HCT116 (cell line): ENCODE data around the gene FHOD3. TPM values are rescaled to one million over a fixed set of nuclear protein-coding genes. Genes with fewer than 3 reads are reported as not detected.

ENCODE experiments used
- ATAC-seq: fragments of 200-7000 bp; cut with Tn5 transposase; 2 replicates; pipeline ENCODE4 v1.9.1; 2020; ENCODE audit warnings: mild to moderate bottlenecking, moderate library complexity
- BruUV-seq: library from RNA; stranded (reverse); fragments of 400-500 nt; replicated peaks from 2 replicates; lab custom pipeline; 2021; lab: Mats Ljungman, UMichigan
- CTCF ChIA-PET: fragments of 300-600 bp; sonication (Branson Sonifier 250); formaldehyde crosslinking; loops from one replicate; lab custom pipeline; 2021; ENCODE audit warnings: antibody characterized with exemption; lab: Charles Lee
- POLR2A ChIA-PET: fragments of 300-600, 350-600 bp; sonication (Branson Sonifier 250); formaldehyde crosslinking; loops from one replicate; lab custom pipeline; 2021; ENCODE audit warnings: antibody characterized with exemption; lab: Charles Lee
- RAD21 ChIA-PET, 2 experiments: fragments of 300-600 bp; sonication (Branson Sonifier 250); formaldehyde crosslinking; loops; one replicate each; lab custom pipeline; 2023; ENCODE audit warnings: low total read pairs in 2 of 2; ENCODE audit not compliant: uncharacterized antibody in 2 of 2, unreplicated experiment in 2 of 2, low non-redundant PET in 1 of 2; lab: Charles Lee
- DNase-seq: peaks from one replicate; pipeline ENCODE4 v3.0.0-alpha.2; 2010; ENCODE audit warnings: low read depth, low spot score
- H2AFZ ChIP-seq: fragments of 200-600 bp; shearing (Covaris generic), sonication (generic); 2 replicates; pipeline ENCODE4 v1.6.1; 2017; ENCODE audit warnings: low read depth, mixed run types, mixed read lengths, antibody characterized with exemption, low read length; ENCODE audit not compliant: poor library complexity, severe bottlenecking
- H3K27ac ChIP-seq: 2 replicates; pipeline ENCODE4 v1.5.1; 2012; ENCODE audit warnings: low read depth, low read length
- H3K27me3 ChIP-seq: fragments of 200-600 bp; sonication (generic); 2 replicates; pipeline ENCODE4 v1.6.1; 2016; ENCODE audit warnings: mixed run types, low read length, mixed read lengths; ENCODE audit not compliant: insufficient read depth
- H3K36me3 ChIP-seq, 2 experiments: fragments of 200-500 bp in 1 of 2; fragments of 200-600 bp in 1 of 2; sonication (Bioruptor generic) in 1 of 2; sonication (generic) in 1 of 2; 2 replicates each; pipeline versions ENCODE4 v1.5.1 to v1.6.1; 2014 to 2016; ENCODE audit warnings: low read length in 2 of 2, inconsistent platforms in 1 of 2, mixed read lengths in 1 of 2, mixed run types in 1 of 2; ENCODE audit not compliant: insufficient read depth in 2 of 2, control insufficient read depth in 1 of 2
- H3K4me1 ChIP-seq, 2 experiments: fragments of 200-600 bp in 1 of 2; sonication (generic) in 1 of 2; 2 replicates each; pipeline versions ENCODE4 v1.5.1 to v1.6.1; 2012 to 2017; ENCODE audit warnings: low read length in 2 of 2, inconsistent platforms in 1 of 2, mild to moderate bottlenecking in 1 of 2, mixed read lengths in 1 of 2, mixed run types in 1 of 2, moderate library complexity in 1 of 2; ENCODE audit not compliant: insufficient read depth in 2 of 2, control insufficient read depth in 1 of 2
- H3K4me2 ChIP-seq: fragments of 200-600 bp; sonication (generic); 2 replicates; pipeline ENCODE4 v1.6.1; 2017; ENCODE audit warnings: mixed run types, low read length, mixed read lengths
- H3K4me3 ChIP-seq, 2 experiments: fragments of 200-600 bp in 1 of 2; sonication (generic) in 1 of 2; replicated peaks in 1 of 2; 2 replicates each; pipeline ENCODE4 v1.5.1; 2011 to 2016; ENCODE audit warnings: low read length in 2 of 2, control low read depth in 1 of 2, low read depth in 1 of 2, mild to moderate bottlenecking in 1 of 2, mixed read lengths in 1 of 2, mixed run types in 1 of 2
- H3K79me2 ChIP-seq: fragments of 200-600 bp; sonication (generic); 2 replicates; pipeline ENCODE4 v1.6.1; 2017; ENCODE audit warnings: mild to moderate bottlenecking, mixed run types, low read length, moderate library complexity, mixed read lengths; ENCODE audit not compliant: insufficient read depth
- H3K9ac ChIP-seq: fragments of 200-600 bp; sonication (generic); 2 replicates; pipeline ENCODE4 v1.6.1; 2016; ENCODE audit warnings: low read length, mixed read lengths
- H3K9me2 ChIP-seq: fragments of 200-600 bp; sonication (generic), shearing (Covaris generic); 2 replicates; pipeline ENCODE4 v1.6.1; 2017; ENCODE audit warnings: mixed run types, mild to moderate bottlenecking, moderate library complexity; ENCODE audit not compliant: insufficient read depth
- H3K9me3 ChIP-seq, 2 experiments: fragments of 200-500 bp in 1 of 2; fragments of 200-600 bp in 1 of 2; sonication (Bioruptor generic) in 1 of 2; sonication (generic) in 1 of 2; 2 replicates each; pipeline ENCODE4 v1.6.1; 2014 to 2017; ENCODE audit warnings: low read length in 2 of 2, mixed read lengths in 2 of 2, inconsistent platforms in 1 of 2, low read depth in 1 of 2, mild to moderate bottlenecking in 1 of 2, mixed run types in 1 of 2, moderate library complexity in 1 of 2; ENCODE audit not compliant: control insufficient read depth in 1 of 2, insufficient read depth in 1 of 2
- H4K20me1 ChIP-seq: fragments of 200-600 bp; sonication (generic), shearing (Covaris generic); 2 replicates; pipeline ENCODE4 v1.6.1; 2017; ENCODE audit warnings: mixed run types, mild to moderate bottlenecking, moderate library complexity; ENCODE audit not compliant: insufficient read depth
- CBX3 ChIP-seq: IDR thresholded peaks from 2 replicates; pipeline ENCODE4 v1.6.1; 2012; ENCODE audit warnings: low read depth
- CEBPB ChIP-seq: IDR thresholded peaks from 2 replicates; pipeline ENCODE4 v1.6.1; 2012; ENCODE audit warnings: low read depth
- EZH2 ChIP-seq: fragments of 200-600 bp; sonication (generic); IDR thresholded peaks from 2 replicates; pipeline ENCODE4 v1.6.1; 2017; ENCODE audit warnings: antibody characterized with exemption, mixed run types
- POLR2A ChIP-seq: IDR thresholded peaks from 2 replicates; pipeline ENCODE4 v1.7.0; 2011; ENCODE audit warnings: borderline replicate concordance; ENCODE audit not compliant: insufficient read depth, insufficient read length; ENCODE audit errors: extremely low read depth
- POLR2AphosphoS5 ChIP-seq: IDR thresholded peaks from 2 replicates; pipeline ENCODE4 v1.6.1; 2011; ENCODE audit warnings: mild to moderate bottlenecking, low read depth, low read length, moderate library complexity
- SP1 ChIP-seq: IDR thresholded peaks from 2 replicates; pipeline ENCODE4 v1.6.1; 2012; ENCODE audit warnings: low read depth
- SRF ChIP-seq: IDR thresholded peaks from 2 replicates; pipeline ENCODE4 v1.6.1; 2012; ENCODE audit warnings: low read depth
- ZFX ChIP-seq: fragments of 450-650 bp; IDR thresholded peaks from 2 replicates; pipeline ENCODE4 v1.6.1; 2017
- intact Hi-C: fragments of 100-400 bp; cut with micrococcal nuclease; formaldehyde crosslinking; loops from 2 replicates; pipeline ENCODE4 v1.10.0; 2022
- total RNA-seq: library from RNA; stranded (reverse); gene quantifications from one replicate; pipeline ENCODE4 v1.2.1, GENCODE V29; 2021; ENCODE audit not compliant: unreplicated experiment
- TF ChIP-seq, protein P1 (sequence below): IDR thresholded peaks from 2 replicates; pipeline ENCODE4 v1.6.1; 2012; ENCODE audit warnings: low read depth
- TF ChIP-seq, protein P2 (sequence below), 3 experiments: fragments of 200-600 bp in 1 of 3; sonication (generic) in 1 of 3; IDR thresholded peaks in 2 of 3; conservative IDR thresholded peaks in 1 of 3; 2 replicates each; pipeline ENCODE4 v1.5.1; 2012 to 2017; ENCODE audit warnings: low read depth in 2 of 3, low read length in 2 of 3, antibody characterized with exemption in 1 of 3, borderline replicate concordance in 1 of 3, control low read depth in 1 of 3, mild to moderate bottlenecking in 1 of 3, mixed read lengths in 1 of 3, mixed run types in 1 of 3, moderate library complexity in 1 of 3; ENCODE audit not compliant: insufficient read depth in 1 of 3
- TF ChIP-seq, protein P3 (sequence below): IDR thresholded peaks from 2 replicates; pipeline ENCODE4 v1.6.1; 2012

FHOD3 gene
- total RNA-seq, 1 experiment from 2014 or later, result 4.0 TPM

DNA sequence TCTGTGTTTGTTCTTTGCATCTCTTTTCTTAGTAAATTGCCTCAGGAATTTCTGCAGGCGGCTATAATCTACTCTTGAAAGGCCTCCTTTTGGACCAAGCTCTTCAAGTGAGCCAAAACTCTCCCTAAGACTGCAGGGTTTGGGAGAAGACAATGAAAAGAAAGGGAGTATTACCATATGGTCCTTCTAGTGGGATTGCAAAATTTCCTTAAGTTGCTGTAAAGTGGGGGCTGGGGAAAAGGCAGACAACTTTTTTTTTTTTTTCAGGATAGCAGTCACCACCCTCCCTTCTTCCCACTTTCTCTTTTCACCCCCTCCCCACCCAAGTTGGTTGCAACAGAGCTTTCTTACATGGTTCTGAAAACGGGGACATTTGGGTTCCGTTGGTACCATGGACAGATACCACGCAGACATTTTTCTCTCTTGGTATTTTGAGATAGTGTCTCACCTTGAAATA lies 183.7 kb downstream of the FHOD3 start:
- TF ChIP-seq, protein P1, sequence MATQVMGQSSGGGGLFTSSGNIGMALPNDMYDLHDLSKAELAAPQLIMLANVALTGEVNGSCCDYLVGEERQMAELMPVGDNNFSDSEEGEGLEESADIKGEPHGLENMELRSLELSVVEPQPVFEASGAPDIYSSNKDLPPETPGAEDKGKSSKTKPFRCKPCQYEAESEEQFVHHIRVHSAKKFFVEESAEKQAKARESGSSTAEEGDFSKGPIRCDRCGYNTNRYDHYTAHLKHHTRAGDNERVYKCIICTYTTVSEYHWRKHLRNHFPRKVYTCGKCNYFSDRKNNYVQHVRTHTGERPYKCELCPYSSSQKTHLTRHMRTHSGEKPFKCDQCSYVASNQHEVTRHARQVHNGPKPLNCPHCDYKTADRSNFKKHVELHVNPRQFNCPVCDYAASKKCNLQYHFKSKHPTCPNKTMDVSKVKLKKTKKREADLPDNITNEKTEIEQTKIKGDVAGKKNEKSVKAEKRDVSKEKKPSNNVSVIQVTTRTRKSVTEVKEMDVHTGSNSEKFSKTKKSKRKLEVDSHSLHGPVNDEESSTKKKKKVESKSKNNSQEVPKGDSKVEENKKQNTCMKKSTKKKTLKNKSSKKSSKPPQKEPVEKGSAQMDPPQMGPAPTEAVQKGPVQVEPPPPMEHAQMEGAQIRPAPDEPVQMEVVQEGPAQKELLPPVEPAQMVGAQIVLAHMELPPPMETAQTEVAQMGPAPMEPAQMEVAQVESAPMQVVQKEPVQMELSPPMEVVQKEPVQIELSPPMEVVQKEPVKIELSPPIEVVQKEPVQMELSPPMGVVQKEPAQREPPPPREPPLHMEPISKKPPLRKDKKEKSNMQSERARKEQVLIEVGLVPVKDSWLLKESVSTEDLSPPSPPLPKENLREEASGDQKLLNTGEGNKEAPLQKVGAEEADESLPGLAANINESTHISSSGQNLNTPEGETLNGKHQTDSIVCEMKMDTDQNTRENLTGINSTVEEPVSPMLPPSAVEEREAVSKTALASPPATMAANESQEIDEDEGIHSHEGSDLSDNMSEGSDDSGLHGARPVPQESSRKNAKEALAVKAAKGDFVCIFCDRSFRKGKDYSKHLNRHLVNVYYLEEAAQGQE, result peak; percentile 40
- TF ChIP-seq CEBPB, result no peak
- RAD21 ChIA-PET, result no interaction called here
- POLR2A ChIA-PET, result no interaction called here
- no peak overlapping the region for H2AFZ ChIP-seq
- BruUV-seq, result no TSS peak
- no peaks in the 10 kb centered on the region for H4K20me1 ChIP-seq
- no peaks in the 10 kb centered on the region for H3K79me2 ChIP-seq
- no peak overlapping the region for H3K4me2 ChIP-seq
- no peaks in the 10 kb centered on the region for H3K9me3 ChIP-seq
- no peak overlapping the region for H3K9ac ChIP-seq
- no peak overlapping the region for H3K4me3 ChIP-seq
- H3K36me3 ChIP-seq, result no peaks in the 10 kb centered on the region
- H3K4me1 ChIP-seq, result peaks cover 0 to 7% of the 10 kb centered on the region in 2 experiments; a peak in 1 of 4 replicates
- peaks cover 9% of the 10 kb centered on the region; the same call in 1 of the 2 replicates for H3K27me3 ChIP-seq
- H3K9me2 ChIP-seq, result no peaks in the 10 kb centered on the region
- CTCF ChIA-PET, result no interaction called here
- intact Hi-C loops, result no loop called here
- no peak for ATAC-seq
- H3K27ac ChIP-seq, result no peak overlapping the region
- DNase-seq, result no peak

DNA sequence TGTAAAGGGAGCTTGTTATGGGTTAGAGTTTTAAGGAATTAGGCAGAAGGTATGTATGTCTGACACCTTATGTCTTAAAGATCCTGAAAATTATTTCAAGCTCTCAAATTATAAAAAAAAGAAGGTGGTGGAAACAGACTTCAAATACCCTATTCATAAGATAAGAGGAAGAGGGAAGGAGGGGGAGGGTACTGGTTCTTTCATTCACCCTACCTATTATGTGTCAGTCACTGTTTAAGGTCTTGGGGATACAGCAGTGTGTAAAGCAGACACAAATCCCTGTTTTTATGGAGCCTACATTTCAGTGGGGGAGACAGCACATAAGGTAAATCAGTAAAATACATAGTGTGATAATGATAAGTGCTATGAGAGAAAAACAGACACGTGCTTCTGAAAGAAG lies 184.4 kb downstream of the FHOD3 start:
- Histone ChIP-seq H3K9ac (no peak overlapping the region), H3K4me3 (no peak overlapping the region), H3K27me3 (peaks cover 9% of the 10 kb centered on the region; the same call in 1 of the 2 replicates), H3K4me2 (no peak overlapping the region), H3K27ac (no peak overlapping the region), H3K4me1 (no peaks in the 10 kb centered on the region), H3K36me3 (no peaks in the 10 kb centered on the region), H3K9me2 (no peaks in the 10 kb centered on the region), H3K9me3 (no peaks in the 10 kb centered on the region), H2AFZ (no peak overlapping the region), H4K20me1 (no peaks in the 10 kb centered on the region), H3K79me2 (no peaks in the 10 kb centered on the region)
- no peak for ATAC-seq
- intact Hi-C loops, result no loop called here
- no peak for DNase-seq
- ChIA-PET POLR2A (no interaction called here), RAD21 (no interaction called here), CTCF (no interaction called here)
- BruUV-seq, result no TSS peak
- TF ChIP-seq, protein P2, sequence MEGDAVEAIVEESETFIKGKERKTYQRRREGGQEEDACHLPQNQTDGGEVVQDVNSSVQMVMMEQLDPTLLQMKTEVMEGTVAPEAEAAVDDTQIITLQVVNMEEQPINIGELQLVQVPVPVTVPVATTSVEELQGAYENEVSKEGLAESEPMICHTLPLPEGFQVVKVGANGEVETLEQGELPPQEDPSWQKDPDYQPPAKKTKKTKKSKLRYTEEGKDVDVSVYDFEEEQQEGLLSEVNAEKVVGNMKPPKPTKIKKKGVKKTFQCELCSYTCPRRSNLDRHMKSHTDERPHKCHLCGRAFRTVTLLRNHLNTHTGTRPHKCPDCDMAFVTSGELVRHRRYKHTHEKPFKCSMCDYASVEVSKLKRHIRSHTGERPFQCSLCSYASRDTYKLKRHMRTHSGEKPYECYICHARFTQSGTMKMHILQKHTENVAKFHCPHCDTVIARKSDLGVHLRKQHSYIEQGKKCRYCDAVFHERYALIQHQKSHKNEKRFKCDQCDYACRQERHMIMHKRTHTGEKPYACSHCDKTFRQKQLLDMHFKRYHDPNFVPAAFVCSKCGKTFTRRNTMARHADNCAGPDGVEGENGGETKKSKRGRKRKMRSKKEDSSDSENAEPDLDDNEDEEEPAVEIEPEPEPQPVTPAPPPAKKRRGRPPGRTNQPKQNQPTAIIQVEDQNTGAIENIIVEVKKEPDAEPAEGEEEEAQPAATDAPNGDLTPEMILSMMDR (IDR thresholded peaks at IDR 0.05 in 2 of 3, conservative IDR thresholded peaks at IDR 0.05 in 1 of 3; ENCODE audit: borderline replicate concordance in 1 of 3, insufficient read depth in 1 of 3, low read depth in 2 of 3, low read length in 2 of 3), result no peak
- TF ChIP-seq SRF, result no peak
- TF ChIP-seq, protein P3, sequence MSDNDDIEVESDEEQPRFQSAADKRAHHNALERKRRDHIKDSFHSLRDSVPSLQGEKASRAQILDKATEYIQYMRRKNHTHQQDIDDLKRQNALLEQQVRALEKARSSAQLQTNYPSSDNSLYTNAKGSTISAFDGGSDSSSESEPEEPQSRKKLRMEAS, result no peak
- no peak for TF ChIP-seq EZH2
- TF ChIP-seq, protein P1, result no peak
- no peak for TF ChIP-seq POLR2AphosphoS5
- no peak for TF ChIP-seq CBX3
- TF ChIP-seq SP1, result no peak
- no peak for TF ChIP-seq ZFX
- TF ChIP-seq POLR2A, result no peak
